B cell (primary cell): ENCODE results near the gene MEIKIN. TPM values are rescaled to one million over a fixed set of nuclear protein-coding genes. Genes with fewer than 3 reads are reported as not detected.

Experiments used
- ATAC-seq: fragments of 200-7000 bp; cut with Tn5 transposase; one replicate; pipeline ENCODE4 v1.10.0; 2021; ENCODE audit warnings: low read depth, mild to moderate bottlenecking, moderate number of reproducible peaks, moderate library complexity
- CTCF ChIA-PET: fragments of 350-600 bp; sonication (Branson Sonifier 250); formaldehyde crosslinking; loops from one replicate; lab custom pipeline; 2021; ENCODE audit warnings: antibody characterized with exemption, inconsistent platforms; lab: Charles Lee
- POLR2A ChIA-PET: fragments of 350-600 bp; sonication (Branson Sonifier 250); formaldehyde crosslinking; loops from one replicate; lab custom pipeline; 2021; ENCODE audit warnings: antibody characterized with exemption; lab: Charles Lee
- DNase-seq: peaks from one replicate; pipeline ENCODE4 v3.0.0; 2013
- H2AFZ ChIP-seq: 2 replicates; pipeline ENCODE4 v1.6.1; 2012; ENCODE audit warnings: mild to moderate bottlenecking, low read depth, low read length; ENCODE audit not compliant: insufficient read depth, poor library complexity, severe bottlenecking
- H3K27ac ChIP-seq, 2 donors: 1 replicate in 1 of 2; 2 replicates in 1 of 2; pipeline ENCODE4 v1.5.1; 2012 to 2013; ENCODE audit warnings: low read length in 2 of 2, mild to moderate bottlenecking in 2 of 2, moderate library complexity in 1 of 2
- H3K27me3 ChIP-seq, 4 experiments: fragments of 200-600 bp in 1 of 4; sonication (generic) in 1 of 4; replicated peaks in 1 of 4; 1 replicate in 2 of 4; 2 replicates in 2 of 4; pipeline versions ENCODE4 v1.6.1 to v1.7.0; 2013 to 2016; ENCODE audit warnings: low read length in 3 of 4, mild to moderate bottlenecking in 2 of 4, mixed read lengths in 1 of 4, moderate library complexity in 1 of 4; ENCODE audit not compliant: insufficient read depth in 4 of 4, control insufficient read depth in 3 of 4; ENCODE audit errors: control extremely low read depth in 1 of 4
- H3K36me3 ChIP-seq, 2 experiments: replicated peaks in 1 of 2; 1 replicate in 1 of 2; 2 replicates in 1 of 2; pipeline versions ENCODE4 v1.6.1 to v1.7.1; 2013; ENCODE audit warnings: low read length in 1 of 2; ENCODE audit not compliant: insufficient read depth in 2 of 2, control insufficient read depth in 1 of 2; ENCODE audit errors: control extremely low read depth in 1 of 2, extremely low read depth in 1 of 2
- H3K4me1 ChIP-seq, 2 donors: fragments of 200-600 bp in 1 of 2; sonication (generic) in 1 of 2; 1 replicate in 1 of 2; 2 replicates in 1 of 2; pipeline versions ENCODE4 v1.5.1 to v1.6.1; 2013 to 2017; ENCODE audit warnings: low read length in 2 of 2; ENCODE audit not compliant: control insufficient read depth in 2 of 2, insufficient read depth in 2 of 2
- H3K4me2 ChIP-seq: replicated peaks from 2 replicates; pipeline ENCODE3; 2012; ENCODE audit warnings: mild to moderate bottlenecking, low read depth, low read length; ENCODE audit not compliant: poor library complexity, severe bottlenecking
- H3K4me3 ChIP-seq, 5 experiments: fragments of 200-600 bp in 1 of 5; sonication (generic) in 1 of 5; 1 replicate in 3 of 5; 2 replicates in 2 of 5; pipeline versions ENCODE4 v1.5.1 to v1.7.0; 2011 to 2016; ENCODE audit warnings: low read length in 4 of 5, mild to moderate bottlenecking in 4 of 5, low read depth in 2 of 5, control low read depth in 1 of 5, moderate library complexity in 1 of 5; ENCODE audit not compliant: insufficient read depth in 1 of 5; ENCODE audit errors: control extremely low read depth in 1 of 5, extremely low read depth in 1 of 5
- H3K79me2 ChIP-seq: fragments of 200-600 bp; sonication (generic); one replicate; pipeline ENCODE4 v1.6.0; 2016; ENCODE audit warnings: low read length; ENCODE audit not compliant: control insufficient read depth, insufficient read depth
- H3K9ac ChIP-seq: fragments of 200-600 bp; sonication (generic); 2 replicates; pipeline ENCODE4 v1.6.1; 2017; ENCODE audit warnings: mild to moderate bottlenecking, low read length, moderate library complexity
- H3K9me3 ChIP-seq, 3 donors: one replicate each; pipeline versions ENCODE4 v1.6.1 to v1.7.1; 2013; ENCODE audit warnings: low read length in 2 of 3; ENCODE audit not compliant: control insufficient read depth in 2 of 3, insufficient read depth in 1 of 3; ENCODE audit errors: control extremely low read depth in 1 of 3
- H4K20me1 ChIP-seq: 2 replicates; pipeline ENCODE4 v1.6.0; 2012; ENCODE audit warnings: mild to moderate bottlenecking, low read length; ENCODE audit not compliant: insufficient read depth, control insufficient read depth, poor library complexity, severe bottlenecking
- H3K27ac Mint-ChIP-seq: one replicate; pipeline ENCODE4 v1.8.0; 2021; ENCODE audit warnings: mixed read lengths
- H3K27me3 Mint-ChIP-seq: one replicate; pipeline ENCODE4 v1.8.0; 2021; ENCODE audit warnings: mixed read lengths
- H3K4me1 Mint-ChIP-seq: one replicate; pipeline ENCODE4 v1.8.0; 2021; ENCODE audit warnings: mixed read lengths
- H3K4me3 Mint-ChIP-seq: one replicate; pipeline ENCODE4 v1.8.0; 2021; ENCODE audit warnings: mixed read lengths
- H3K9me3 Mint-ChIP-seq: one replicate; pipeline ENCODE4 v1.8.0; 2022; ENCODE audit warnings: mixed read lengths; ENCODE audit not compliant: insufficient read depth
- CTCF ChIP-seq: fragments of 200-600 bp; IDR thresholded peaks from one replicate; pipeline ENCODE4 v1.8.0; 2022; ENCODE audit warnings: antibody characterized with exemption, mild to moderate bottlenecking
- EZH2 ChIP-seq: IDR thresholded peaks from 2 replicates; pipeline ENCODE4 v1.6.1; 2012; ENCODE audit warnings: borderline replicate concordance, low read depth, mild to moderate bottlenecking, moderate library complexity, low read length; ENCODE audit not compliant: insufficient read depth, poor library complexity, severe bottlenecking
- WGBS: methylation state at CpG from one replicate; pipeline ENCODE4 v1.1.5; 2013; ENCODE audit warnings: missing lambda C conversion rate; ENCODE audit not compliant: insufficient coverage; 5-methylcytosine and 5-hydroxymethylcytosine counted together
- intact Hi-C: fragments of 100-400 bp; cut with micrococcal nuclease; formaldehyde crosslinking; loops from one replicate; pipeline ENCODE4 v1.10.0; 2022
- polyA plus RNA-seq: library from polyadenylated mRNA; depleted of rRNA; stranded (reverse); fragments of >200 nt; gene quantifications from 2 replicates; pipeline ENCODE4 v1.2.3, GENCODE V29; 2012
- total RNA-seq, 2 donors: library from RNA; stranded (reverse); fragments of 120-200 nt in 1 of 2; gene quantifications; 1 replicate in 1 of 2; 2 replicates in 1 of 2; pipeline versions ENCODE4 v1.2.3 to v1.2.4, GENCODE V29; 2013 to 2022

Gene MEIKIN
- total and polyA plus RNA-seq, 2 donors (not counting 1 experiment from before 2014, with no cell fraction given), result not detected

DNA sequence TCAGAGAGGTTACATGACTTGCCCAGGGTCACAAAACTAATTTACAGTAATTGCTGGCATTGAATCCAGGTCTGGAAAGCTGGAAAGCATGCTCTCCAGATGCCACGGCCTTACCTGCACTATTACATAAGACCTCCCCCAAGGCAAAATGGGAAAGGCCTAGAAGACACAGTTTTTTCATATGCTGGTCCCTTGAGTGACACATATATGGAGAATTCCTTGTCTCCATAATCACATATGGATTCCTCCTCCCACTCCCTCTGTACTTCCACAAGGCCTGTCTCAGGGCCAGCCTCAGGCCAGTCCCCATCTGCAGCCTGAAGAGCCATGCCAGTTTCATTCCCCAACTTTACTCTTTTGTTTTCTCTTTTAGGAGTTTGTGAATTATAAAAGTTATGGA, 28.6 kb upstream of the MEIKIN start:
- intact Hi-C loops, result no loop called here
- H2AFZ ChIP-seq, result no peak overlapping the region
- POLR2A ChIA-PET, result no interaction called here
- CTCF ChIA-PET, result no interaction called here
- no peak overlapping the region for H3K4me2 ChIP-seq
- Mint-ChIP-seq H3K4me1 (no peaks in the 10 kb centered on the region), H3K27me3 (no peaks in the 10 kb centered on the region), H3K27ac (no peak overlapping the region), H3K9me3 (no peaks in the 10 kb centered on the region), H3K4me3 (no peak overlapping the region)
- no peak overlapping the region for H3K9ac ChIP-seq
- no peaks in the 10 kb centered on the region for H3K27me3 ChIP-seq
- H3K9me3 ChIP-seq, result no peaks in the 10 kb centered on the region
- H3K79me2 ChIP-seq, result no peaks in the 10 kb centered on the region
- no peak overlapping the region for H3K27ac ChIP-seq
- H3K4me3 ChIP-seq, result no peak overlapping the region
- H3K4me1 ChIP-seq, result no peaks in the 10 kb centered on the region
- no peaks in the 10 kb centered on the region for H4K20me1 ChIP-seq
- H3K36me3 ChIP-seq, result no peaks in the 10 kb centered on the region
- DNase-seq (no peak), ATAC-seq (no peak)
- TF ChIP-seq CTCF, result no peak
- TF ChIP-seq EZH2, result no peak
- no CpG with 5 or more reads among the region's 1 CpG for WGBS

GRCh38 chr5:131973089-131973712, 27.7 kb upstream of the MEIKIN start:
- CTCF ChIA-PET, result no interaction called here
- H4K20me1 ChIP-seq, result no peaks in the 10 kb centered on the region
- intact Hi-C loops, result no loop called here
- no peak for TF ChIP-seq EZH2
- TF ChIP-seq CTCF, result no peak
- H3K36me3 ChIP-seq, result no peaks in the 10 kb centered on the region
- no peak overlapping the region for H3K27ac ChIP-seq
- Mint-ChIP-seq H3K27ac (no peak overlapping the region), H3K9me3 (no peaks in the 10 kb centered on the region), H3K4me3 (no peak overlapping the region), H3K27me3 (peaks cover 3% of the 10 kb centered on the region), H3K4me1 (no peaks in the 10 kb centered on the region)
- no peak overlapping the region for H3K4me3 ChIP-seq
- H3K4me2 ChIP-seq, result no peak overlapping the region
- H3K4me1 ChIP-seq, result no peaks in the 10 kb centered on the region
- 99% methylated on average over 8 of the region's 9 CpGs for WGBS
- no peak overlapping the region for H3K9ac ChIP-seq
- ATAC-seq (no peak), DNase-seq (no peak)
- H3K27me3 ChIP-seq, result no peaks in the 10 kb centered on the region
- H2AFZ ChIP-seq, result no peak overlapping the region
- H3K9me3 ChIP-seq, result no peaks in the 10 kb centered on the region
- POLR2A ChIA-PET, result no interaction called here
- H3K79me2 ChIP-seq, result no peaks in the 10 kb centered on the region
